Left ventricle myocardium inferior (tissue), 1 donor: ENCODE results near the gene EIF4G2. TPM values are rescaled to one million over a fixed set of nuclear protein-coding genes. Genes with fewer than 3 reads are reported as not detected.

ENCODE experiments used
- DNase-seq: peaks from one replicate; pipeline ENCODE4 v3.0.0-alpha.2; 2020
- H3K27ac ChIP-seq: fragments of 200-600 bp; replicated peaks from 2 replicates; pipeline ENCODE4 v1.8.0; 2021
- H3K27me3 ChIP-seq: fragments of 200-600 bp; 2 replicates; pipeline ENCODE4 v1.8.0; 2021; ENCODE audit warnings: low read depth
- H3K36me3 ChIP-seq: fragments of 200-600 bp; 2 replicates; pipeline ENCODE4 v1.8.0; 2021
- H3K4me1 ChIP-seq: fragments of 200-600 bp; 2 replicates; pipeline ENCODE4 v1.8.0; 2021
- H3K4me3 ChIP-seq: fragments of 200-600 bp; 2 replicates; pipeline ENCODE4 v1.8.0; 2021; ENCODE audit warnings: mild to moderate bottlenecking, moderate library complexity
- H3K9me3 ChIP-seq: fragments of 200-600 bp; replicated peaks from 2 replicates; pipeline ENCODE4 v1.8.0; 2021
- intact Hi-C: fragments of 100-400 bp; cut with micrococcal nuclease; formaldehyde crosslinking; loops from one replicate; pipeline ENCODE4 v1.11.0; 2022
- total RNA-seq: library from RNA; stranded (reverse); fragmentation: NEBNext Ultra II Directional; extraction: Animal tissue kit (Norgen Biotek cat#: 25700); gene quantifications from one replicate; pipeline ENCODE4 v1.2.1, GENCODE V29; 2021
- TF ChIP-seq, protein P1 (sequence below): fragments of 200-600 bp; IDR thresholded peaks from 2 replicates; pipeline ENCODE4 v1.8.0; 2021; ENCODE audit warnings: antibody characterized with exemption, mild to moderate bottlenecking, borderline replicate concordance
- donor health status: DM: no; HTN: yes; CAD: no; lungs with severe emphysema.

The EIF4G2 gene
- total RNA-seq, 1 donor from 2014 or later = 760 TPM

DNA sequence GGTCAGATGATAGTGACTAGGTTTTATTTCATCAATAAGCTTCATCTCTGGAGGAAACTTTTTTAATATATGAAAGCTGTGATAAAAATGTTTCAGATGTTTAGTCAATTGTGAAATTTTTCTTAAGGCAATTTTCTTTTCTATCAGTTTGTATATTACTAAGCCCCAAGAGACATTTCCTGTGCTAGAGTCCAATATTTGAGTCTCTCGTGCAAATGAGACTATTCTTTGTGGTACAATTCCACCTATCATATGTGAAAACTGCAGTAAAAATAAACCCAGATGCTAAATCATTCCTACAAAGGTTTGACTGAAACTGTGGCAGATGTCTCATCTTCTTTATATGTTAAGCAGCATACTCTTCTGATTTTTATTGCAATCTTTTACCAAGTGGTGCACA lies 29.6 kb downstream of the EIF4G2 start:
- DNase-seq = no peak
- Histone ChIP-seq H3K36me3 (peaks cover 43% of the 10 kb centered on the region), H3K4me3 (no peak overlapping the region), H3K27ac (peak overlapping the region; percentile 72), H3K9me3 (no peaks in the 10 kb centered on the region), H3K27me3 (no peaks in the 10 kb centered on the region), H3K4me1 (peaks cover 49% of the 10 kb centered on the region)
- TF ChIP-seq, protein P1, sequence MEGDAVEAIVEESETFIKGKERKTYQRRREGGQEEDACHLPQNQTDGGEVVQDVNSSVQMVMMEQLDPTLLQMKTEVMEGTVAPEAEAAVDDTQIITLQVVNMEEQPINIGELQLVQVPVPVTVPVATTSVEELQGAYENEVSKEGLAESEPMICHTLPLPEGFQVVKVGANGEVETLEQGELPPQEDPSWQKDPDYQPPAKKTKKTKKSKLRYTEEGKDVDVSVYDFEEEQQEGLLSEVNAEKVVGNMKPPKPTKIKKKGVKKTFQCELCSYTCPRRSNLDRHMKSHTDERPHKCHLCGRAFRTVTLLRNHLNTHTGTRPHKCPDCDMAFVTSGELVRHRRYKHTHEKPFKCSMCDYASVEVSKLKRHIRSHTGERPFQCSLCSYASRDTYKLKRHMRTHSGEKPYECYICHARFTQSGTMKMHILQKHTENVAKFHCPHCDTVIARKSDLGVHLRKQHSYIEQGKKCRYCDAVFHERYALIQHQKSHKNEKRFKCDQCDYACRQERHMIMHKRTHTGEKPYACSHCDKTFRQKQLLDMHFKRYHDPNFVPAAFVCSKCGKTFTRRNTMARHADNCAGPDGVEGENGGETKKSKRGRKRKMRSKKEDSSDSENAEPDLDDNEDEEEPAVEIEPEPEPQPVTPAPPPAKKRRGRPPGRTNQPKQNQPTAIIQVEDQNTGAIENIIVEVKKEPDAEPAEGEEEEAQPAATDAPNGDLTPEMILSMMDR = no peak
- intact Hi-C loops = no loop called here

DNA sequence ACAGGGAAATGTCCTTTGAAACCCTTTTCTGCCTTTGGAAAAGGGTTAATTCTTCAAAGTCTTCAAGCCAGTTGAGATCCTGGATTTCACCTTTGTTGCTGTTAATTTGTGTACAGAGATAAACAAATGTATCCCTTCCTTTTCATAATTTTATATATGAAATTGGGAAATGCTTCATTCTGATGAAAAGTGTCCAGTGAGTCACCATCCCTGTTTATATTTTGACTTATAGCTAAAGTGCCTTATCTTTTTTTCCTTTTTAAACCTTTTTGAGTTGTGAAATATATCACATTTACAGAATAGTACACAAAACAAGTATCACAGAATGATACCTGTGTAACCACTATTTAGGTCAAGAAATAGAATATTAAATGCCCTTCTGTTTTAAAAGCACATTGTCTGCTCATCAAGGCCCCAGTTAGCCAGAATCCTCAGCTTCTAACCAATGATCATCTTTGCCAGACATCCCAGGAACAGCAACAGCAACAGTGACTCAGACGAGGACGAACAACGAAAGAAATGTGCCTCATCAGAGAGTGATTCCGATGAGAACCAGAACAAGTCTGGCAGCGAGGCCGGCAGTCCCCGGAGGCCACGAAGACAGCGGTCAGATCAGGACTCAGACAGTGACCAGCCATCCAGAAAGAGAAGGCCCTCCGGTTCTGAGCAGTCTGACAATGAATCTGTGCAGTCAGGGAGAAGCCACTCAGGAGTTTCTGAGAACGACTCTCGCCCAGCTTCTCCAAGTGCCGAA lies 30.3 kb downstream of the EIF4G2 start:
- intact Hi-C loops = no loop called here

DNA sequence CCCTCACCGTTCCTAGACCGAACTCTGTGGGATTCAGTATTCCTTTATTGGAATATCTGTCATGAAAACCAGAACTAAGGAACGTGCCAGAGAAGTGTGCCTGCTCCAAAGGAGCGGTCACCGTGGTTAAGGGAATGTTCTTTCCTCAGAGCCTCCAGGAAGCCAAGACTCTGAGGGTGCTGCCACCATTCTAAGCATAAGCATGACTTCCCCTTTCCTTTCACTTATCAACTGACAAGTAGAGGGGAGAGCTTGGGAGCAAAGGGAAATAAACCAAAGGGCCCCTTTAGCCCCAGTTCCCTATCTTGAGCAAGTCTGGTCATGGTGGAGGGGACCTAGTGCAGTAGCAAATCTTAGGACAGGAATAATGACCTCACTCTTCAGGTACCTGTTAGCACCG lies 30.9 kb downstream of the EIF4G2 start:
- H3K36me3 ChIP-seq = peaks cover 56% of the 10 kb centered on the region
- intact Hi-C loops = no loop called here
- DNase-seq = no peak
- H3K27ac ChIP-seq = peak overlapping the region; percentile 72
- H3K9me3 ChIP-seq = no peaks in the 10 kb centered on the region
- peaks cover 38% of the 10 kb centered on the region for H3K4me1 ChIP-seq
- no peaks in the 10 kb centered on the region for H3K27me3 ChIP-seq
- no peak overlapping the region for H3K4me3 ChIP-seq
- TF ChIP-seq, protein P1 = no peak

More for the DNA sequence above, 30.3 kb downstream of the EIF4G2 start:
- no peak overlapping the region for H3K4me3 ChIP-seq
- H3K9me3 ChIP-seq = no peaks in the 10 kb centered on the region
- H3K36me3 ChIP-seq = peaks cover 50% of the 10 kb centered on the region
- no peaks in the 10 kb centered on the region for H3K27me3 ChIP-seq
- peak; percentile 60 for DNase-seq
- H3K4me1 ChIP-seq = peaks cover 42% of the 10 kb centered on the region
- TF ChIP-seq, protein P1 = no peak
- H3K27ac ChIP-seq = peak overlapping the region; percentile 72

DNA sequence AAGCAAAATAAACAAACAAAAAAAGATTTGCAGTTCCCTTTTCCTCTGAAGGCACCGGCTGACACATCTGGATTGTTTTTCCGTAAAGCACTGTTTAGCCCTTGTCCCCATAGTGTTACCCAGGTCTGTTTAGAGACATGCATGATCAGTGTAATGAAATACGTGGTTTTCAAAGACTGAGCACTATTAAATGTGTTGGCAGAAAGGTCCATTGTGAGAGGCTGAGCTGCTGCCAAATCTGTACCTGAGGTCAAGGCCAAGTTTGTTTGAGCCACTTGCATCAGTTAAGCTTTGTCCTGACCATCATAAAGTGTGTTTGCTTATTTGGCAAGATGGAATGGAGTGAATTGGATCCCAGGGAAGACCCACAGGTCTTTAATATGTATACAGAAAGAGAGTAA lies 31.3 kb downstream of the EIF4G2 start:
- Histone ChIP-seq H3K4me1 (peaks cover 38% of the 10 kb centered on the region), H3K27me3 (no peaks in the 10 kb centered on the region), H3K4me3 (no peak overlapping the region), H3K9me3 (no peaks in the 10 kb centered on the region), H3K36me3 (peaks cover 60% of the 10 kb centered on the region), H3K27ac (peak overlapping the region; percentile 72)
- intact Hi-C loops = no loop called here
- DNase-seq = no peak
- TF ChIP-seq, protein P1 = no peak

DNA sequence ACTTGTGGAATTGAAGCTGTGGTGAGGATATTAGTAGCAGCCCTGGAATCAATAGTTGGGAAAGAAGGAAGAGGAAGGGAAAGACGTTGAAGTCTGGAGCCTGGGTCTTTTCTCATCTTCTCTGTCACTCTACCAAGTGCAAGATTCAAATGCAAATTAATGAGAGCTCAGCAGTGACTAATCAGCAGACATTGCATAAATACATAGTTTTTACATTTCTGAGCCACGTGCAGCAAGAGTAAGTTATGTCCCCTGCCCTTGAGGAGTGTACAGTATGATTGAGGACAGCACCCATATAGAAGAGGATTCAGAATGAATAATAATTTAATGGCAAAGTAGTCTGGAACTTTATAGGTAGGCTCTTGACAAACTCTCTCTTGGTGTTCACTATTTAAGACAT lies 33.9 kb downstream of the EIF4G2 start:
- Histone ChIP-seq H3K36me3 (peaks cover 63% of the 10 kb centered on the region), H3K4me3 (no peak overlapping the region), H3K27ac (no peak overlapping the region), H3K9me3 (no peaks in the 10 kb centered on the region), H3K4me1 (peaks cover 40% of the 10 kb centered on the region), H3K27me3 (no peaks in the 10 kb centered on the region)
- no peak for DNase-seq
- intact Hi-C loops = no loop called here
- TF ChIP-seq, protein P1 = no peak
